CD4-positive, alpha-beta T cell (primary cell): ENCODE results near the gene ORM2. TPM values are rescaled to one million over a fixed set of nuclear protein-coding genes. Genes with fewer than 3 reads are reported as not detected.
A peak's percentile ranks its signal among the peaks of the same experiment; 100 is the strongest.

ENCODE experiments used
- ATAC-seq: fragments of 200-7000 bp; cut with Tn5 transposase; one replicate; pipeline ENCODE4 v1.10.0; 2022; ENCODE audit warnings: mild to moderate bottlenecking; ENCODE audit not compliant: poor library complexity
- CTCF ChIA-PET: fragments of 350-600 bp; sonication (Branson Sonifier 250); formaldehyde crosslinking; loops from one replicate; lab custom pipeline; 2021; ENCODE audit warnings: antibody characterized with exemption, inconsistent platforms; lab: Charles Lee
- POLR2A ChIA-PET: fragments of 350-600 bp; sonication (Branson Sonifier 250); formaldehyde crosslinking; loops from one replicate; lab custom pipeline; 2021; ENCODE audit warnings: antibody characterized with exemption, inconsistent platforms; lab: Charles Lee
- DNase-seq, 14 experiments: peaks; one replicate each; pipeline ENCODE4 v3.0.0-alpha.2; 2013 to 2020; ENCODE audit warnings: mixed read lengths in 2 of 14
- H3K27ac ChIP-seq, 2 donors: one replicate each; pipeline versions ENCODE4 v1.5.1 to v1.7.0; 2013; ENCODE audit warnings: low read length in 2 of 2, low read depth in 1 of 2, mild to moderate bottlenecking in 1 of 2
- H3K27me3 ChIP-seq, 2 experiments: 1 replicate in 1 of 2; 2 replicates in 1 of 2; pipeline versions ENCODE4 v1.6.1 to v1.7.0; 2013; ENCODE audit warnings: low read length in 2 of 2, control low read depth in 1 of 2, mild to moderate bottlenecking in 1 of 2, moderate library complexity in 1 of 2; ENCODE audit not compliant: insufficient read depth in 2 of 2, control insufficient read depth in 1 of 2
- H3K36me3 ChIP-seq: one replicate; pipeline ENCODE4 v1.6.1; 2013; ENCODE audit warnings: low read length, control low read depth; ENCODE audit not compliant: insufficient read depth
- H3K4me1 ChIP-seq: one replicate; pipeline ENCODE4 v1.6.1; 2013; ENCODE audit warnings: low read length, control low read depth; ENCODE audit not compliant: insufficient read depth
- H3K4me3 ChIP-seq: one replicate; pipeline ENCODE4 v1.5.1; 2013; ENCODE audit warnings: mild to moderate bottlenecking, low read length, moderate library complexity
- H3K9me3 ChIP-seq, 2 experiments: 1 replicate in 1 of 2; 2 replicates in 1 of 2; pipeline versions ENCODE4 v1.6.1 to v1.7.0; 2013; ENCODE audit warnings: low read length in 2 of 2, mild to moderate bottlenecking in 2 of 2, control low read depth in 1 of 2, moderate library complexity in 1 of 2; ENCODE audit not compliant: control insufficient read depth in 1 of 2, insufficient read depth in 1 of 2
- H3K27ac Mint-ChIP-seq: one replicate; pipeline ENCODE4 v1.8.0; 2020; ENCODE audit warnings: mixed read lengths
- H3K27me3 Mint-ChIP-seq: one replicate; pipeline ENCODE4 v1.8.0; 2021; ENCODE audit warnings: mixed read lengths
- H3K36me3 Mint-ChIP-seq: one replicate; pipeline ENCODE4 v1.8.0; 2021; ENCODE audit warnings: low read depth, mixed read lengths
- H3K4me1 Mint-ChIP-seq: one replicate; pipeline ENCODE4 v1.8.0; 2021; ENCODE audit warnings: low read depth, mixed read lengths
- H3K4me3 Mint-ChIP-seq: one replicate; pipeline ENCODE4 v1.8.0; 2020; ENCODE audit warnings: mild to moderate bottlenecking, mixed read lengths
- H3K9me3 Mint-ChIP-seq: one replicate; pipeline ENCODE4 v1.8.0; 2020; ENCODE audit warnings: mixed read lengths
- intact Hi-C, 2 experiments: fragments of 100-400 bp; cut with DNase I in 1 of 2; cut with micrococcal nuclease in 1 of 2; formaldehyde crosslinking; loops; one replicate each; pipeline versions ENCODE4 v1.15.1 to v1.9.0; 2023 to 2025; cut with DNase I, micrococcal nuclease
- total RNA-seq, 174 experiments: library from RNA in 2 of 174; stranded (reverse) in 2 of 174; gene quantifications; one replicate each; pipeline ENCODE4 v1.2.3 and lab custom pipeline; 2021 to 2026
- TF ChIP-seq, protein P1 (sequence below): fragments of 200-600 bp; IDR thresholded peaks from one replicate; pipeline ENCODE4 v1.8.0; 2022; ENCODE audit warnings: antibody characterized with exemption, mild to moderate bottlenecking

The ORM2 gene
- total RNA-seq, 2 experiments from 2014 or later, result not detected

DNA sequence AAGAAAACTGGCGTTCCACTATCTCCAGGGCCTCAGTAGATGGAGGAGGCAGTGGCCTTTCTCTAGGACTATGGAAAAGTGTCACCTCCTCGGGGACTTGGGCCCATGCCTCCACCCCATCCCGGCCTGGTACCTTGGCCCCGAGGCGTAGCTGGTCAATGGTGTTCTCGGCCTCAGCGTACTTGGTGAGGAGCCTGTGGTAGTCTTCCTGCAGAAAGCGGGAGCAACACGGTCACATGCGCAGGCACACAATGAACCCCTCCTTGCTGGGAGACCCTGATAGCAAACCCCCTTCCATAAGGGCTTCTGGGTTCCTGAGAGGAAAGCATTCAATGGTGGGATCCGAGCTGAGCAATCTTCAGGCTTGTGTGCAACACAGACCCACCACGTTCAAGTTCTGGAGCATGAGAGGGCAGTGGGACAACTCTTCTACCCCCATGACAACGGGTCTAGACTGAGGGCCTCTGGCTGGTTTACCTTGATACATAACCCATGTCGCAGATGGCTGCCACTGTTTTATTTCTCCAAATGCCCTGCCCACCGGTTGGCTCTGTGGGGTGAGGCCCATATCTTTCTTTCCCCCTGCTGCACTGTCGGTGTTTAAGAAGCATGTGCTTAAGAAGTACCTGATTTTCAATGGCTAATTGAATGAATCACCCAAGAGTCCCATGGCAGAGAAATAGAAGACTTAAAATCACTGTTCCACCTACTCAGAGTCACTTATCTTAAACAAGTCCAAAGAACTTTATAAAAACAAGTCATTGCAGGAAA is 44.5 kb downstream of the ORM2 start:
- intact Hi-C loops, result loop anchor here (1.0 to 2.0 kb wide), 6 partner anchors 10 to 25 kb away; no protein-coding TSS in a partner anchor
- Mint-ChIP-seq H3K36me3 (peaks cover 86% of the 10 kb centered on the region), H3K9me3 (no peaks in the 10 kb centered on the region), H3K4me1 (peaks cover 90% of the 10 kb centered on the region), H3K27me3 (no peaks in the 10 kb centered on the region), H3K27ac (peak overlapping the region; percentile 81), H3K4me3 (peak overlapping the region; percentile 47)
- H3K27me3 ChIP-seq, result no peaks in the 10 kb centered on the region
- ChIA-PET CTCF (interaction anchor here (1.0 to 2.9 kb wide), 9 partner anchors 8 to 279 kb away, joined by 3 to 18 read pairs (median 5); partner anchors contain the start of gene AKNA), POLR2A (interaction anchor here (1.1 to 13.0 kb wide), 6 partner anchors 11 to 26 kb away, joined by 3 to 477 read pairs (median 14); partner anchors contain the start of gene AKNA)
- no peak for DNase-seq
- no peak for ATAC-seq
- TF ChIP-seq, protein P1, sequence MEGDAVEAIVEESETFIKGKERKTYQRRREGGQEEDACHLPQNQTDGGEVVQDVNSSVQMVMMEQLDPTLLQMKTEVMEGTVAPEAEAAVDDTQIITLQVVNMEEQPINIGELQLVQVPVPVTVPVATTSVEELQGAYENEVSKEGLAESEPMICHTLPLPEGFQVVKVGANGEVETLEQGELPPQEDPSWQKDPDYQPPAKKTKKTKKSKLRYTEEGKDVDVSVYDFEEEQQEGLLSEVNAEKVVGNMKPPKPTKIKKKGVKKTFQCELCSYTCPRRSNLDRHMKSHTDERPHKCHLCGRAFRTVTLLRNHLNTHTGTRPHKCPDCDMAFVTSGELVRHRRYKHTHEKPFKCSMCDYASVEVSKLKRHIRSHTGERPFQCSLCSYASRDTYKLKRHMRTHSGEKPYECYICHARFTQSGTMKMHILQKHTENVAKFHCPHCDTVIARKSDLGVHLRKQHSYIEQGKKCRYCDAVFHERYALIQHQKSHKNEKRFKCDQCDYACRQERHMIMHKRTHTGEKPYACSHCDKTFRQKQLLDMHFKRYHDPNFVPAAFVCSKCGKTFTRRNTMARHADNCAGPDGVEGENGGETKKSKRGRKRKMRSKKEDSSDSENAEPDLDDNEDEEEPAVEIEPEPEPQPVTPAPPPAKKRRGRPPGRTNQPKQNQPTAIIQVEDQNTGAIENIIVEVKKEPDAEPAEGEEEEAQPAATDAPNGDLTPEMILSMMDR, result no peak
- H3K27ac ChIP-seq, result peak overlapping the region; percentile 70 to 86
- H3K36me3 ChIP-seq, result peaks cover 86% of the 10 kb centered on the region
- peaks cover 99% of the 10 kb centered on the region for H3K4me1 ChIP-seq
- no peaks in the 10 kb centered on the region for H3K9me3 ChIP-seq
- H3K4me3 ChIP-seq, result no peak overlapping the region

DNA sequence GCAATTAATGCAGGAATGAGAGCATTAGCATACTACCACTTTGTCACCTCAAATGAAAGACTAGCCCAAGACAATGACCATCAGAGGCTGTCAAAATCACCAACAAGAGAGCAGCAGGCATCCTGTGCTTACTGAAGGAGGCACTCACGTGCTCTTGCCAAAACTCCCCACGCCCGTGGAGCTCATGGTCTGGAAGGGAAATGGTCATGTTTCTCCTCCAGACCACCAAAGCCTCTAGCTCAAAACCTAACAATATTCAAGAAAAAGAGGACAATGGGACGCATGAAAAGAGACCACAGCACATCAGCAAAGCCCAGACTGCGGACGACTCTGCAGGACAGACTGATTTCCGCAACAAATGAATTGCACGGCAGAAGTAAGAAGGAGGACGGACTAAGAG is 45.3 kb downstream of the ORM2 start:
- TF ChIP-seq, protein P1, result no peak
- ATAC-seq (no peak), DNase-seq (no peak)
- H3K36me3 ChIP-seq, result peaks cover 87% of the 10 kb centered on the region
- H3K27me3 ChIP-seq, result no peaks in the 10 kb centered on the region
- H3K4me1 Mint-ChIP-seq, result peaks cover 90% of the 10 kb centered on the region
- no peak overlapping the region for H3K4me3 ChIP-seq
- H3K27ac Mint-ChIP-seq, result peak overlapping the region; percentile 81
- H3K4me1 ChIP-seq, result peaks cover 99% of the 10 kb centered on the region
- no peaks in the 10 kb centered on the region for H3K9me3 Mint-ChIP-seq
- intact Hi-C loops, result loop anchor here in 1 of 2 experiments (2.0 kb wide), 1 partner anchor 22 kb away; no protein-coding TSS in a partner anchor
- peaks cover 86% of the 10 kb centered on the region for H3K36me3 Mint-ChIP-seq
- no peaks in the 10 kb centered on the region for H3K27me3 Mint-ChIP-seq
- no peaks in the 10 kb centered on the region for H3K9me3 ChIP-seq
- H3K27ac ChIP-seq, result peak overlapping the region; percentile 70 to 86
- ChIA-PET CTCF (interaction anchor here (0.8 to 1.6 kb wide), 2 partner anchors 13 to 36 kb away, joined by 3 to 4 read pairs; partner anchors contain the start of gene AKNA), POLR2A (interaction anchor here (13.0 kb wide), 1 partner anchor 10 kb away, joined by 477 read pairs; the partner anchor contains the start of gene AKNA)
- H3K4me3 Mint-ChIP-seq, result peak overlapping the region; percentile 36

DNA sequence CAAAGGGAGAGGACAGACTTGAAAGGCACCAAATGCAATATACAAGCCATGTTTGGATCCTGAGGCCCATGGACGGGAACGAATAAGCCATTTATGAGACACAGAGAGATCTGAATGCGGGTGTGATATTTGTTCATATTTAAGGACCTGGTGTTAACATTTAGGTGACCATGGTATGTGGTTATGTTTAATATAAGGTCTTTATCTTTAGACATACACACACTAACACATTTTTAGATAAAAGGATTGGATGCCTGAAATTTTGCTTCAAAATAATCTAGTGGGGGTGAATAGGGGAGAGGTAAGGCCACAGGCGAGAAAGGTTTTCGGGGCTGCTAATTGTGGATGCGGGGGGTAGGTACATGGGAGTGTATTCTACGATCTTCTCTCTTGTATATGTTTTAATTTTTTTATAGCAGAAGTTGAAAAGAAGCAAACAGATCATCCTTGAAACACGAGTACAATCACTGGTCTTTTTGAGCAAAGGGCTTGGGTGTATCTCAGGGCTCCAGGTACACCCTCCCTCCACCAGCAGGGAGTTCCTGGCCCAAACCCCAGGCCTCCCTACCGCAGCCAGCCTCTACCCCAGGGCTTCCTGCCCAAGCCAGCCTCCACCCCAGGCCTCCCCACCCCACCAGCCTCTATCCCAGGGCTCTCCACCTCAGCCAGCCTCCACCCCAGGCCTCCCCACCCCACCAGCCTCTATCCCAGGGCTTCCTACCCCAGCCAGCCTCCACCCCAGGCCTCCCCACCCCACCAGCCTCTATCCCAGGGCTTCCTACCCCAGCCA is 45.9 kb downstream of the ORM2 start:
- Mint-ChIP-seq H3K9me3 (no peaks in the 10 kb centered on the region), H3K27me3 (no peaks in the 10 kb centered on the region), H3K4me3 (peak overlapping the region; percentile 36), H3K4me1 (peaks cover 90% of the 10 kb centered on the region), H3K27ac (peak overlapping the region; percentile 81), H3K36me3 (peaks cover 92% of the 10 kb centered on the region)
- DNase-seq (peak in 2 of 14 experiments; percentile 38 to 49), ATAC-seq (no peak)
- H3K4me3 ChIP-seq, result no peak overlapping the region
- TF ChIP-seq, protein P1, result no peak
- peaks cover 87% of the 10 kb centered on the region for H3K36me3 ChIP-seq
- no peaks in the 10 kb centered on the region for H3K27me3 ChIP-seq
- CTCF ChIA-PET, result interaction anchor here (0.8 kb wide), 1 partner anchor 12 kb away, joined by 3 read pairs; the partner anchor contains the start of gene AKNA
- POLR2A ChIA-PET, result interaction anchor here (2.1 to 13.0 kb wide), 3 partner anchors 8 to 11 kb away, joined by 11 to 477 read pairs (median 29); partner anchors contain the start of gene AKNA
- peak overlapping the region; percentile 37 to 86 for H3K27ac ChIP-seq
- H3K4me1 ChIP-seq, result peaks cover 99% of the 10 kb centered on the region
- intact Hi-C loops, result loop anchor here in 1 of 2 experiments (2.0 kb wide), 1 partner anchor 21 kb away; no protein-coding TSS in a partner anchor
- no peaks in the 10 kb centered on the region for H3K9me3 ChIP-seq
